ENCODE measurements around the gene DOHH. TPM values are rescaled to one million over a fixed set of nuclear protein-coding genes. Genes with fewer than 3 reads are reported as not detected.
A peak's percentile ranks its signal among the peaks of the same experiment; 100 is the strongest.

DOHH gene
- total and polyA plus RNA-seq, 9 of the 15 experiments (the other 6 are each of a cell fraction or from before 2014, with no cell fraction given) = 0.14 to 47.2 (median 5.1) TPM

GRCh38 chr19:3544742-3545668 lies 44.5 kb upstream of the DOHH start (continued):
- TF ChIP-seq BMI1 (IDR thresholded peaks at IDR 0.05; ENCODE audit: low read length) (no peak), CREB1 (IDR thresholded peaks at IDR 0.05) (no peak), CREB1 (CRISPR knock-in tag; IDR thresholded peaks at IDR 0.05) (no peak; the same call in 1 of the 2 replicates), MTA1 (IDR thresholded peaks at IDR 0.05; ENCODE audit: borderline replicate concordance) (peak; percentile 50; the same call in 1 of the 2 replicates), DMBX1 (CRISPR knock-in tag; IDR thresholded peaks at IDR 0.05; ENCODE audit: borderline replicate concordance) (no peak), PCBP1 (IDR thresholded peaks at IDR 0.05; ENCODE audit: low read depth, low read length, poor library complexity, severe bottlenecking) (peak; percentile 35), ZNF445 (CRISPR knock-in tag; IDR thresholded peaks at IDR 0.05; ENCODE audit: low read depth) (no peak), MEF2A (IDR thresholded peaks at IDR 0.05; ENCODE audit: control insufficient read depth, low read depth, low read length) (no peak), XRCC5 (IDR thresholded peaks at IDR 0.05; ENCODE audit: low read depth, low read length) (peak; percentile 74; the same call in 1 of the 2 replicates), TCF7L2 (IDR thresholded peaks at IDR 0.05; ENCODE audit: low read depth, low read length) (no peak), ZNF408 (CRISPR knock-in tag; IDR thresholded peaks at IDR 0.05; ENCODE audit: low read depth) (no peak), NR2C1 (IDR thresholded peaks at IDR 0.05) (no peak), NR2C1 (tag; IDR thresholded peaks at IDR 0.05) (no peak), EP400 (IDR thresholded peaks at IDR 0.05) (no peak), ELF1 (tag; IDR thresholded peaks at IDR 0.05) (no peak), ZNF778 (CRISPR knock-in tag; IDR thresholded peaks at IDR 0.05) (no peak), HNRNPH1 (optimal IDR thresholded peaks at IDR 0.05; ENCODE audit: low read depth, low read length) (no peak), ZFPM2 (CRISPR knock-in tag; IDR thresholded peaks at IDR 0.05) (no peak), MECOM (CRISPR knock-in tag; IDR thresholded peaks at IDR 0.05) (no peak), THRB (CRISPR knock-in tag; conservative IDR thresholded peaks at IDR 0.05) (no peak), ZNF316 (IDR thresholded peaks at IDR 0.05) (no peak), ZNF212 (CRISPR knock-in tag; IDR thresholded peaks at IDR 0.05) (no peak), ZNF311 (CRISPR knock-in tag; IDR thresholded peaks at IDR 0.05) (no peak), BHLHE40 (IDR thresholded peaks at IDR 0.05; ENCODE audit: low read length) (0 out of 2 replicates have a peak, but pooled peaks have one; percentile 24), SMARCA5 (IDR thresholded peaks at IDR 0.05) (peak; percentile 99)
- TF ChIP-seq, protein P1, sequence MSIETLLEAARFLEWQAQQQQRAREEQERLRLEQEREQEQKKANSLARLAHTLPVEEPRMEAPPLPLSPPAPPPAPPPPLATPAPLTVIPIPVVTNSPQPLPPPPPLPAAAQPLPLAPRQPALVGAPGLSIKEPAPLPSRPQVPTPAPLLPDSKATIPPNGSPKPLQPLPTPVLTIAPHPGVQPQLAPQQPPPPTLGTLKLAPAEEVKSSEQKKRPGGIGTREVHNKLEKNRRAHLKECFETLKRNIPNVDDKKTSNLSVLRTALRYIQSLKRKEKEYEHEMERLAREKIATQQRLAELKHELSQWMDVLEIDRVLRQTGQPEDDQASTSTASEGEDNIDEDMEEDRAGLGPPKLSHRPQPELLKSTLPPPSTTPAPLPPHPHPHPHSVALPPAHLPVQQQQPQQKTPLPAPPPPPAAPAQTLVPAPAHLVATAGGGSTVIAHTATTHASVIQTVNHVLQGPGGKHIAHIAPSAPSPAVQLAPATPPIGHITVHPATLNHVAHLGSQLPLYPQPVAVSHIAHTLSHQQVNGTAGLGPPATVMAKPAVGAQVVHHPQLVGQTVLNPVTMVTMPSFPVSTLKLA (conservative IDR thresholded peaks at IDR 0.05) = no peak; a peak in 1 of 4 replicates
